H1 (cell line): ENCODE data around the gene HOXB13. TPM values are rescaled to one million over a fixed set of nuclear protein-coding genes. Genes with fewer than 3 reads are reported as not detected.

Experiments used
- CTCF ChIA-PET: fragments of 300-600 bp; sonication (Branson Sonifier 250); formaldehyde crosslinking; loops from one replicate; lab custom pipeline; 2021; ENCODE audit not compliant: partially characterized antibody; lab: Charles Lee
- POLR2A ChIA-PET: fragments of 300-600 bp; sonication (Branson Sonifier 250); formaldehyde crosslinking; loops from one replicate; lab custom pipeline; 2021; ENCODE audit warnings: inconsistent platforms; ENCODE audit not compliant: partially characterized antibody; lab: Charles Lee
- DNase-seq, 2 experiments: peaks; one replicate each; pipeline versions ENCODE4 v3.0.0 to v3.0.0-alpha.2; 2010 to 2022; ENCODE audit warnings: low spot score in 2 of 2, low read depth in 1 of 2, mixed read lengths in 1 of 2
- FAIRE-seq: peaks from 2 replicates; lab custom pipeline; 2011; peaks lifted over from hg19 to GRCh38; lab: Jason Lieb, UNC
- H2AFZ ChIP-seq: 2 replicates; pipeline ENCODE4 v1.8.1; 2012; ENCODE audit warnings: low read length, inconsistent platforms
- H2AK5ac ChIP-seq: 2 replicates; pipeline ENCODE4 v1.6.1; 2013; ENCODE audit warnings: low read depth, low read length
- H2BK120ac ChIP-seq: replicated peaks from 2 replicates; pipeline ENCODE3; 2013; ENCODE audit warnings: low read depth, low read length, inconsistent platforms
- H2BK12ac ChIP-seq: 2 replicates; pipeline ENCODE4 v1.6.1; 2013; ENCODE audit warnings: low read depth, low read length
- H2BK15ac ChIP-seq: 2 replicates; pipeline ENCODE4 v1.6.1; 2013; ENCODE audit warnings: low read length
- H2BK20ac ChIP-seq: 2 replicates; pipeline ENCODE4 v1.6.1; 2013; ENCODE audit warnings: low read length
- H2BK5ac ChIP-seq: 2 replicates; pipeline ENCODE4 v1.6.1; 2013; ENCODE audit warnings: low read depth, low read length
- H3K14ac ChIP-seq: 2 replicates; pipeline ENCODE4 v1.6.1; 2013; ENCODE audit warnings: inconsistent platforms; ENCODE audit not compliant: insufficient read length
- H3K18ac ChIP-seq: 2 replicates; pipeline ENCODE4 v1.6.1; 2013; ENCODE audit warnings: low read length; ENCODE audit errors: extremely low read depth
- H3K23ac ChIP-seq: 2 replicates; pipeline ENCODE4 v1.6.1; 2013; ENCODE audit warnings: inconsistent platforms; ENCODE audit not compliant: insufficient read length
- H3K23me2 ChIP-seq: 2 replicates; pipeline ENCODE4 v1.6.1; 2013; ENCODE audit warnings: low read depth, low read length
- H3K27ac ChIP-seq: 2 replicates; pipeline ENCODE4 v1.6.1; 2011; ENCODE audit warnings: low read depth, low read length, inconsistent platforms
- H3K27me3 ChIP-seq, 4 experiments: replicated peaks in 1 of 4; 1 replicate in 1 of 4; 2 replicates in 3 of 4; pipeline versions ENCODE4 v1.6.1 to v1.8.1; 2011 to 2013; ENCODE audit warnings: low read length in 3 of 4, mild to moderate bottlenecking in 3 of 4, inconsistent platforms in 2 of 4, mixed read lengths in 2 of 4, moderate library complexity in 1 of 4; ENCODE audit not compliant: control insufficient read depth in 3 of 4, insufficient read depth in 3 of 4; ENCODE audit errors: extremely low read depth in 1 of 4
- H3K36me3 ChIP-seq, 4 experiments: 2 replicates each; pipeline versions ENCODE4 v1.6.1 to v1.8.1; 2011 to 2013; ENCODE audit warnings: mild to moderate bottlenecking in 4 of 4, low read length in 3 of 4, moderate library complexity in 2 of 4, control low read depth in 1 of 4, inconsistent platforms in 1 of 4; ENCODE audit not compliant: insufficient read depth in 4 of 4, control insufficient read depth in 2 of 4
- H3K4ac ChIP-seq: replicated peaks from 2 replicates; pipeline ENCODE3; 2013; ENCODE audit warnings: low read length, low read depth, mixed read lengths, inconsistent platforms; ENCODE audit not compliant: insufficient read length
- H3K4me1 ChIP-seq, 4 experiments: replicated peaks in 1 of 4; 1 replicate in 1 of 4; 2 replicates in 3 of 4; pipeline versions ENCODE4 v1.6.1 to v1.8.1; 2011 to 2013; ENCODE audit warnings: low read length in 3 of 4, inconsistent platforms in 2 of 4, mixed read lengths in 1 of 4; ENCODE audit not compliant: insufficient read depth in 4 of 4, control insufficient read depth in 3 of 4
- H3K4me2 ChIP-seq, 2 experiments: 2 replicates each; pipeline versions ENCODE4 v1.6.1 to v1.8.1; 2011 to 2013; ENCODE audit warnings: low read depth in 2 of 2, low read length in 2 of 2, control low read depth in 1 of 2, inconsistent platforms in 1 of 2, mild to moderate bottlenecking in 1 of 2; ENCODE audit not compliant: insufficient read depth in 1 of 2
- H3K4me3 ChIP-seq, 4 experiments: fragments of 200-600, 300-600 bp in 1 of 4; sonication (generic), shearing (Covaris generic), sonication (Bioruptor Twin) in 1 of 4; 2 replicates each; pipeline versions ENCODE4 v1.5.1 to v1.8.1; 2011 to 2016; ENCODE audit warnings: low read length in 4 of 4, low read depth in 3 of 4, control low read depth in 2 of 4, inconsistent platforms in 2 of 4, mild to moderate bottlenecking in 2 of 4, mixed read lengths in 1 of 4, moderate library complexity in 1 of 4; ENCODE audit not compliant: insufficient read depth in 2 of 4; ENCODE audit errors: extremely low read depth in 1 of 4
- H3K56ac ChIP-seq: replicated peaks from 2 replicates; pipeline ENCODE3; 2013; ENCODE audit warnings: low read depth, mild to moderate bottlenecking, mixed read lengths, low read length, inconsistent platforms; ENCODE audit not compliant: insufficient read length
- H3K79me1 ChIP-seq: 2 replicates; pipeline ENCODE4 v1.6.1; 2013; ENCODE audit warnings: low read depth, low read length, control low read depth
- H3K79me2 ChIP-seq, 2 experiments: 2 replicates each; pipeline versions ENCODE4 v1.6.1 to v1.8.1; 2012 to 2013; ENCODE audit warnings: low read length in 2 of 2, mild to moderate bottlenecking in 2 of 2, inconsistent platforms in 1 of 2; ENCODE audit not compliant: insufficient read depth in 2 of 2, control insufficient read depth in 1 of 2
- H3K9ac ChIP-seq, 4 experiments: replicated peaks in 1 of 4; 1 replicate in 1 of 4; 2 replicates in 3 of 4; pipeline versions ENCODE4 v1.6.1 to v1.8.1; 2011 to 2013; ENCODE audit warnings: low read depth in 3 of 4, low read length in 3 of 4, control low read depth in 2 of 4, mild to moderate bottlenecking in 2 of 4, moderate library complexity in 2 of 4, inconsistent platforms in 1 of 4; ENCODE audit errors: extremely low read depth in 1 of 4
- H3K9me3 ChIP-seq, 2 experiments: 2 replicates each; pipeline versions ENCODE4 v1.6.1 to v1.8.1; 2012 to 2013; ENCODE audit warnings: mild to moderate bottlenecking in 2 of 2, moderate library complexity in 2 of 2, control low read depth in 1 of 2, inconsistent platforms in 1 of 2, low read depth in 1 of 2, low read length in 1 of 2, mixed read lengths in 1 of 2; ENCODE audit not compliant: insufficient read depth in 2 of 2
- H4K20me1 ChIP-seq, 2 experiments: replicated peaks in 1 of 2; 2 replicates each; pipeline versions ENCODE3 to v1.8.1; 2011 to 2013; ENCODE audit warnings: inconsistent platforms in 2 of 2, low read length in 2 of 2, mild to moderate bottlenecking in 1 of 2; ENCODE audit not compliant: insufficient read depth in 2 of 2, control insufficient read depth in 1 of 2
- H4K5ac ChIP-seq: 2 replicates; pipeline ENCODE4 v1.6.1; 2013; ENCODE audit warnings: low read length, low read depth, mixed read lengths, inconsistent platforms; ENCODE audit not compliant: insufficient read length
- H4K8ac ChIP-seq: 2 replicates; pipeline ENCODE4 v1.8.0; 2013; ENCODE audit warnings: mild to moderate bottlenecking, moderate library complexity, low read length, inconsistent platforms; ENCODE audit not compliant: insufficient read depth; ENCODE audit errors: extremely low read depth
- H4K91ac ChIP-seq: replicated peaks from 2 replicates; pipeline ENCODE3; 2013; ENCODE audit warnings: low read length, mixed read lengths, inconsistent platforms; ENCODE audit not compliant: insufficient read length
- BCL11A ChIP-seq, 2 experiments: IDR thresholded peaks; one replicate each; pipeline ENCODE4 v1.6.1; 2011; ENCODE audit warnings: low read depth in 2 of 2, low read length in 2 of 2, mild to moderate bottlenecking in 2 of 2
- BRCA1 ChIP-seq: IDR thresholded peaks from 2 replicates; pipeline ENCODE4 v1.6.1; 2012; ENCODE audit warnings: low read depth, low read length, improper control_type of control experiment
- CREB1 ChIP-seq: IDR thresholded peaks from 2 replicates; pipeline ENCODE4 v1.6.1; 2012; ENCODE audit warnings: inconsistent platforms
- KDM4A ChIP-seq: IDR thresholded peaks from one replicate; pipeline ENCODE4 v1.7.1; 2012; ENCODE audit warnings: low read depth, mild to moderate bottlenecking, moderate library complexity, low read length, inconsistent platforms; ENCODE audit not compliant: severe bottlenecking
- POLR2A ChIP-seq, 2 experiments: IDR thresholded peaks; 1 replicate in 1 of 2; 2 replicates in 1 of 2; pipeline ENCODE4 v1.6.1; 2011; ENCODE audit warnings: low read depth in 2 of 2, low read length in 2 of 2, mild to moderate bottlenecking in 2 of 2; ENCODE audit errors: control extremely low read depth in 1 of 2
- POLR2AphosphoS5 ChIP-seq: IDR thresholded peaks from 2 replicates; pipeline ENCODE4 v1.6.1; 2011; ENCODE audit warnings: low read depth, low read length
- SP2 ChIP-seq: IDR thresholded peaks from 2 replicates; pipeline ENCODE4 v1.6.1; 2012; ENCODE audit warnings: mild to moderate bottlenecking, low read length, inconsistent platforms
- WGBS, 2 experiments: shearing (Covaris generic) in 1 of 2; methylation state at CpG; one replicate each; pipeline versions ENCODE4 v1.1.6 to v1.1.7; 2013 to 2015; ENCODE audit warnings: low lambda C conversion rate in 2 of 2, mixed read lengths in 2 of 2, inconsistent platforms in 1 of 2, low coverage in 1 of 2, missing lambda C conversion rate in 1 of 2; ENCODE audit not compliant: insufficient replicate concordance in 2 of 2, insufficient coverage in 1 of 2, insufficient read length in 1 of 2; ENCODE audit errors: extremely low coverage in 1 of 2, missing lambda C conversion rate in 1 of 2; 5-methylcytosine and 5-hydroxymethylcytosine counted together
- polyA plus RNA-seq, 7 experiments: library from polyadenylated mRNA; depleted of rRNA in 3 of 7; stranded (reverse) in 5 of 7; unstranded in 2 of 7; fragments of >200 nt in 5 of 7; fragments of 200-250 nt in 2 of 7; gene quantifications; 1 replicate in 5 of 7; 2 replicates in 1 of 7; 4 replicates in 1 of 7; pipeline versions ENCODE4 v1.2.1 to v1.2.3, GENCODE V29; 2011 to 2013; ENCODE audit warnings: missing spikeins in 2 of 7, mixed read lengths in 2 of 7
- total RNA-seq: library from RNA; stranded (reverse); fragmentation: NEBNext Ultra II Directional; extraction: Animal tissue kit (Norgen Biotek cat#: 25700); gene quantifications from 2 replicates; pipeline ENCODE4 v1.2.1, GENCODE V29; 2021
- TF ChIP-seq, protein P1 (sequence below): IDR thresholded peaks from 2 replicates; pipeline ENCODE4 v1.6.1; 2011; ENCODE audit warnings: low read length, improper control_type of control experiment
- TF ChIP-seq, protein P2 (sequence below): IDR thresholded peaks from 2 replicates; pipeline ENCODE4 v1.6.1; 2012; ENCODE audit warnings: low read length, inconsistent platforms
- TF ChIP-seq, protein P3 (sequence below): IDR thresholded peaks from 2 replicates; pipeline ENCODE4 v1.6.1; 2011; ENCODE audit warnings: low read depth, mild to moderate bottlenecking, low read length; ENCODE audit not compliant: insufficient read depth

HOXB13 gene
- total and polyA plus RNA-seq, 2 of the 8 experiments (the other 6 are each of a cell fraction or from before 2014, with no cell fraction given) = not detected

DNA sequence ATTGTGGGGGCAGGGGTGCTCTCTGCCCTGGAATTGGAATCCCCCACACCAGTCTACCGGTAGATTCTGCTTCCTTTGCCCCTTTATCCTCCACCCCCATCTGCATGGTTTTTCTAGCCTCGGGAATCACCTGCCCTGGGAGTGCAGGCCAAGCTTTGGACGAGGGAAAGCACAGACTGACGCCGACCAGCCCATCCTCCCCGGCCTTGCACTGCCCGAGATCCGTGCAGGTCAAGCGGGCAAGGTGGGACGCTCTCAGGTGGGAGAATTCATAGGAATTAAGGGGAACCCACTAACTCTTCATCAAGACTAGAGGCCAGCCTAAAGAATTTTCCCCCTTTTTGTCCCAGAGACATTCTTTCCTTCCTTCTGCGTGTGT, 9.9 kb upstream of the HOXB13 start:
- no peaks in the 10 kb centered on the region; a peak in 2 of 7 replicates for H3K4me1 ChIP-seq
- H3K9ac ChIP-seq = no peak overlapping the region
- H3K4me2 ChIP-seq = no peak overlapping the region
- H2BK5ac ChIP-seq = no peak overlapping the region
- peaks cover 16 to 26% of the 10 kb centered on the region in 2 experiments for H4K20me1 ChIP-seq
- H3K27me3 ChIP-seq = peaks cover 89 to 100% (median 100%) of the 10 kb centered on the region in 4 experiments
- no peak overlapping the region for H4K8ac ChIP-seq
- no peak overlapping the region for H3K23ac ChIP-seq
- DNase-seq (no peak), FAIRE-seq (no peak)
- H4K5ac ChIP-seq = no peak overlapping the region
- no peak overlapping the region for H3K56ac ChIP-seq
- H3K23me2 ChIP-seq = no peaks in the 10 kb centered on the region
- H3K36me3 ChIP-seq = peaks cover 0 to 5% (median 0%) of the 10 kb centered on the region in 4 experiments; a peak in 1 of 8 replicates
- no peak overlapping the region for H3K18ac ChIP-seq
- WGBS, 2 experiments = 9% methylated on average over 11 of the region's 11 CpGs; no CpG with 5 or more reads in 1 of the 2 experiments
- H3K27ac ChIP-seq = no peak overlapping the region
- no peak overlapping the region for H2BK120ac ChIP-seq
- no peak overlapping the region for H2BK12ac ChIP-seq
- no peak overlapping the region for H2BK20ac ChIP-seq
- no peak overlapping the region for H2AFZ ChIP-seq
- H3K4ac ChIP-seq = no peak overlapping the region
- H4K91ac ChIP-seq = no peak overlapping the region
- no peaks in the 10 kb centered on the region for H3K9me3 ChIP-seq
- no peaks in the 10 kb centered on the region for H3K79me2 ChIP-seq
- no peak overlapping the region for H2AK5ac ChIP-seq
- H3K4me3 ChIP-seq = no peak overlapping the region
- H3K79me1 ChIP-seq = no peaks in the 10 kb centered on the region
- H2BK15ac ChIP-seq = no peak overlapping the region
- POLR2A ChIA-PET = interaction anchor here (0.7 to 1.2 kb wide), 4 partner anchors 9 to 258 kb away, joined by 3 read pairs; no protein-coding TSS in a partner anchor
- CTCF ChIA-PET = interaction anchor here (0.9 to 10.1 kb wide), 12 partner anchors 9 to 129 kb away, joined by 3 to 145 read pairs (median 4); partner anchors contain the start of genes HOXB13, PRAC1 and PRAC2
- H3K14ac ChIP-seq = no peak overlapping the region
- TF ChIP-seq SP2 (no peak), KDM4A (no peak), POLR2A (IDR thresholded peaks at IDR 0.05; ENCODE audit: control extremely low read depth in 1 of 2, low read depth in 2 of 2, low read length in 2 of 2) (no peak), BCL11A (IDR thresholded peaks at IDR 0.05; ENCODE audit: low read depth in 2 of 2, low read length in 2 of 2) (no peak), POLR2AphosphoS5 (no peak), CREB1 (no peak), BRCA1 (no peak)
- TF ChIP-seq, protein P1, sequence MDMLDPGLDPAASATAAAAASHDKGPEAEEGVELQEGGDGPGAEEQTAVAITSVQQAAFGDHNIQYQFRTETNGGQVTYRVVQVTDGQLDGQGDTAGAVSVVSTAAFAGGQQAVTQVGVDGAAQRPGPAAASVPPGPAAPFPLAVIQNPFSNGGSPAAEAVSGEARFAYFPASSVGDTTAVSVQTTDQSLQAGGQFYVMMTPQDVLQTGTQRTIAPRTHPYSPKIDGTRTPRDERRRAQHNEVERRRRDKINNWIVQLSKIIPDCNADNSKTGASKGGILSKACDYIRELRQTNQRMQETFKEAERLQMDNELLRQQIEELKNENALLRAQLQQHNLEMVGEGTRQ = no peak
- TF ChIP-seq, protein P2, sequence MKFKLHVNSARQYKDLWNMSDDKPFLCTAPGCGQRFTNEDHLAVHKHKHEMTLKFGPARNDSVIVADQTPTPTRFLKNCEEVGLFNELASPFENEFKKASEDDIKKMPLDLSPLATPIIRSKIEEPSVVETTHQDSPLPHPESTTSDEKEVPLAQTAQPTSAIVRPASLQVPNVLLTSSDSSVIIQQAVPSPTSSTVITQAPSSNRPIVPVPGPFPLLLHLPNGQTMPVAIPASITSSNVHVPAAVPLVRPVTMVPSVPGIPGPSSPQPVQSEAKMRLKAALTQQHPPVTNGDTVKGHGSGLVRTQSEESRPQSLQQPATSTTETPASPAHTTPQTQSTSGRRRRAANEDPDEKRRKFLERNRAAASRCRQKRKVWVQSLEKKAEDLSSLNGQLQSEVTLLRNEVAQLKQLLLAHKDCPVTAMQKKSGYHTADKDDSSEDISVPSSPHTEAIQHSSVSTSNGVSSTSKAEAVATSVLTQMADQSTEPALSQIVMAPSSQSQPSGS = no peak
- TF ChIP-seq, protein P3, sequence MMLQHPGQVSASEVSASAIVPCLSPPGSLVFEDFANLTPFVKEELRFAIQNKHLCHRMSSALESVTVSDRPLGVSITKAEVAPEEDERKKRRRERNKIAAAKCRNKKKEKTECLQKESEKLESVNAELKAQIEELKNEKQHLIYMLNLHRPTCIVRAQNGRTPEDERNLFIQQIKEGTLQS = no peak
